MCF 10A (cell line): ENCODE data around the gene PDE4D. TPM values are rescaled to one million over a fixed set of nuclear protein-coding genes. Genes with fewer than 3 reads are reported as not detected.

ENCODE experiments used
- BruUV-seq: library from RNA; stranded (reverse); fragments of 400-500 nt; replicated peaks from 2 replicates; lab custom pipeline; 2021; lab: Mats Ljungman, UMichigan
- CTCF ChIA-PET: fragments of 300-600 bp; sonication (Branson Sonifier 250); formaldehyde crosslinking; extraction: SDS; loops from one replicate; lab custom pipeline; 2021; ENCODE audit warnings: antibody characterized with exemption, inconsistent platforms; lab: Yijun Ruan, JAX
- POLR2A ChIA-PET: fragments of 300-600, 350-650 bp; sonication (Branson Sonifier 250); formaldehyde crosslinking; extraction: SDS; loops from one replicate; lab custom pipeline; 2020; ENCODE audit warnings: antibody characterized with exemption, inconsistent platforms; lab: Yijun Ruan, JAX
- DNase-seq: peaks from one replicate; pipeline ENCODE4 v3.0.0-alpha.2; 2018; ENCODE audit not compliant: unreplicated experiment
- H3K27ac Mint-ChIP-seq: one replicate; pipeline ENCODE4 v1.8.0; 2022; ENCODE audit warnings: mild to moderate bottlenecking, low read depth, mixed read lengths; ENCODE audit not compliant: unreplicated experiment
- H3K27me3 Mint-ChIP-seq: one replicate; pipeline ENCODE4 v1.8.0; 2022; ENCODE audit warnings: mixed read lengths; ENCODE audit not compliant: insufficient read depth, unreplicated experiment
- H3K36me3 Mint-ChIP-seq: one replicate; pipeline ENCODE4 v1.8.0; 2022; ENCODE audit warnings: mild to moderate bottlenecking, moderate library complexity, mixed read lengths; ENCODE audit not compliant: insufficient read depth, unreplicated experiment
- H3K4me1 Mint-ChIP-seq: one replicate; pipeline ENCODE4 v1.8.0; 2022; ENCODE audit warnings: mixed read lengths; ENCODE audit not compliant: insufficient read depth, unreplicated experiment
- H3K4me3 Mint-ChIP-seq: one replicate; pipeline ENCODE4 v1.8.0; 2022; ENCODE audit warnings: mild to moderate bottlenecking, moderate library complexity, mixed read lengths; ENCODE audit not compliant: unreplicated experiment
- H3K9me3 Mint-ChIP-seq: one replicate; pipeline ENCODE4 v1.8.0; 2022; ENCODE audit warnings: mixed read lengths; ENCODE audit not compliant: unreplicated experiment
- intact Hi-C: fragments of 100-400 bp; cut with micrococcal nuclease; formaldehyde crosslinking; loops from 2 replicates; pipeline ENCODE4 v1.14.1; 2022
- total RNA-seq: library from RNA; stranded (reverse); gene quantifications from 2 replicates; pipeline ENCODE4 v1.2.3, GENCODE V29; 2022
- TF ChIP-seq, protein P1 (sequence below): fragments of 200-600 bp; IDR thresholded peaks from one replicate; pipeline ENCODE4 v1.8.0; 2022; ENCODE audit warnings: antibody characterized with exemption, mild to moderate bottlenecking; ENCODE audit not compliant: unreplicated experiment

The PDE4D gene
- total RNA-seq, 1 experiment from 2014 or later, result 85.0 TPM

DNA sequence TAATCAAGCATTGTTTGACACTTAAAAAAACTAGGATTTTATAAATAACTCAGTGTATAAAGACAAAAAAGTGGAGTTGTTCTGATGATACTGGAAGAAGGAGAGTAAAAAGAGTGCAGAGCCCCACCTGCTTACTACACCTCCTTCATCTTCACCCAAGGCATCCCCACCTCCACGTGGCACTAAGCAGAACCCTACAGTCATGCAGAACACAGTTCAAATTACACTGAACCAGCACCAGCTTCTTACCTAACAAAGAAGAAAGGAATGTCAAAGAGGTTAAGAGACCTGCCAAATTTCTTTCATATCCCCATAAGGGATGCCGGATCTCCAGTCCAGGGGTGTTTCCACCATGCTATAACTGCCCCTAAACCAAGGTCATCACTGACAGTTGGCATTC is 55.5 kb downstream of the PDE4D start:
- Mint-ChIP-seq H3K9me3 (no peaks in the 10 kb centered on the region), H3K36me3 (no peaks in the 10 kb centered on the region), H3K4me1 (peaks cover 5% of the 10 kb centered on the region), H3K4me3 (no peak overlapping the region), H3K27me3 (peaks cover 62% of the 10 kb centered on the region), H3K27ac (no peak overlapping the region)
- POLR2A ChIA-PET, result no interaction called here
- DNase-seq, result no peak
- no TSS peak for BruUV-seq
- intact Hi-C loops, result no loop called here
- CTCF ChIA-PET, result interaction anchor here (3.7 kb wide), 1 partner anchor 28 kb away, joined by 10 read pairs; no protein-coding TSS in a partner anchor
- TF ChIP-seq, protein P1, sequence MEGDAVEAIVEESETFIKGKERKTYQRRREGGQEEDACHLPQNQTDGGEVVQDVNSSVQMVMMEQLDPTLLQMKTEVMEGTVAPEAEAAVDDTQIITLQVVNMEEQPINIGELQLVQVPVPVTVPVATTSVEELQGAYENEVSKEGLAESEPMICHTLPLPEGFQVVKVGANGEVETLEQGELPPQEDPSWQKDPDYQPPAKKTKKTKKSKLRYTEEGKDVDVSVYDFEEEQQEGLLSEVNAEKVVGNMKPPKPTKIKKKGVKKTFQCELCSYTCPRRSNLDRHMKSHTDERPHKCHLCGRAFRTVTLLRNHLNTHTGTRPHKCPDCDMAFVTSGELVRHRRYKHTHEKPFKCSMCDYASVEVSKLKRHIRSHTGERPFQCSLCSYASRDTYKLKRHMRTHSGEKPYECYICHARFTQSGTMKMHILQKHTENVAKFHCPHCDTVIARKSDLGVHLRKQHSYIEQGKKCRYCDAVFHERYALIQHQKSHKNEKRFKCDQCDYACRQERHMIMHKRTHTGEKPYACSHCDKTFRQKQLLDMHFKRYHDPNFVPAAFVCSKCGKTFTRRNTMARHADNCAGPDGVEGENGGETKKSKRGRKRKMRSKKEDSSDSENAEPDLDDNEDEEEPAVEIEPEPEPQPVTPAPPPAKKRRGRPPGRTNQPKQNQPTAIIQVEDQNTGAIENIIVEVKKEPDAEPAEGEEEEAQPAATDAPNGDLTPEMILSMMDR, result no peak

GRCh38 chr5:59837071-59837470 is 56.5 kb downstream of the PDE4D start:
- peaks cover 4% of the 10 kb centered on the region for H3K4me1 Mint-ChIP-seq
- H3K9me3 Mint-ChIP-seq, result no peaks in the 10 kb centered on the region
- BruUV-seq, result no TSS peak
- no peak overlapping the region for H3K27ac Mint-ChIP-seq
- intact Hi-C loops, result no loop called here
- no peaks in the 10 kb centered on the region for H3K36me3 Mint-ChIP-seq
- no peak for DNase-seq
- H3K27me3 Mint-ChIP-seq, result peaks cover 68% of the 10 kb centered on the region
- TF ChIP-seq, protein P1, result no peak
- ChIA-PET POLR2A (no interaction called here), CTCF (interaction anchor here (3.7 kb wide), 1 partner anchor 27 kb away, joined by 10 read pairs; no protein-coding TSS in a partner anchor)
- no peak overlapping the region for H3K4me3 Mint-ChIP-seq

- H3K27ac Mint-ChIP-seq, result no peak overlapping the region
- H3K4me3 Mint-ChIP-seq, result no peak overlapping the region
- TF ChIP-seq, protein P1, result no peak
- no peaks in the 10 kb centered on the region for H3K9me3 Mint-ChIP-seq
- ChIA-PET POLR2A (no interaction called here), CTCF (interaction anchor here (0.6 to 3.7 kb wide), 2 partner anchors 26 to 700 kb away, joined by 5 to 10 read pairs; no protein-coding TSS in a partner anchor)
- H3K27me3 Mint-ChIP-seq, result peaks cover 68% of the 10 kb centered on the region
- no peaks in the 10 kb centered on the region for H3K4me1 Mint-ChIP-seq
- intact Hi-C loops, result no loop called here
- no peak for DNase-seq
- no TSS peak for BruUV-seq
- H3K36me3 Mint-ChIP-seq, result no peaks in the 10 kb centered on the region
Measured at GRCh38 chr5:59835800-59836199, 57.7 kb downstream of the PDE4D start.

DNA sequence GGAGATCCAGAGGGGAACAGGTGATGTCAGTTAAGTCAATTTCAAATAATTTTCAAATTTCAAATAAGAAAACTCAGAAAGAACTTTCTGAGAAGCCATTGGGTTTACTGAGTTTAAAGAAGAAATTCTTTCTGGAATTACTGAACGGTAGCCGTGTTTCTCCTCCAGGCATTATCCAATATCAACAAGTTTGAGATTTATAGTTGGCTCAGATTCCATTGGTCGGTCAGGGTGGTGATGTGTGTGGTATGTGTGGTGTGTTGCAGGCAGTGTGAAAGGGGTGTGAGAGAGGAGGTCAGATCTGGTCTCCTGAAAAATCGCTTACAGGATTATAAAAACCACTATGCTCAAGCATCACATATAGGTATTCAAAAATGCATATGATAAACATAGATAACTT is 60.1 kb downstream of the PDE4D start:
- no peaks in the 10 kb centered on the region for H3K36me3 Mint-ChIP-seq
- H3K27ac Mint-ChIP-seq, result no peak overlapping the region
- no TSS peak for BruUV-seq
- POLR2A ChIA-PET, result no interaction called here
- H3K27me3 Mint-ChIP-seq, result peaks cover 78% of the 10 kb centered on the region
- no peaks in the 10 kb centered on the region for H3K4me1 Mint-ChIP-seq
- intact Hi-C loops, result no loop called here
- CTCF ChIA-PET, result no interaction called here
- no peak overlapping the region for H3K4me3 Mint-ChIP-seq
- no peaks in the 10 kb centered on the region for H3K9me3 Mint-ChIP-seq
- no peak for DNase-seq
- TF ChIP-seq, protein P1, result no peak
